ENCODE measurements around the gene AMFR.

The AMFR gene

GRCh38 chr16:56366945-56367344 is 58.4 kb downstream of the AMFR start:
- TF ChIP-seq CTCF (conservative IDR thresholded peaks at IDR 0.05; ENCODE audit: control insufficient read depth, insufficient read depth, low read depth, low read length) = no peak
- H3K4me3 ChIP-seq (ENCODE audit: control insufficient read depth, low read depth, low read length) = no peak overlapping the region
- no peak for DNase-seq (ENCODE audit: low read depth)

- DNase-seq (ENCODE audit: low read depth) = no peak
- no peak for TF ChIP-seq CTCF (conservative IDR thresholded peaks at IDR 0.05; ENCODE audit: control insufficient read depth, insufficient read depth, low read depth, low read length)
- no peak overlapping the region for H3K4me3 ChIP-seq (ENCODE audit: control insufficient read depth, low read depth, low read length)
These were observed 59.8 kb downstream of the AMFR start for GRCh38 chr16:56365552-56365951.

GRCh38 chr16:56364865-56365264 is 60.5 kb downstream of the AMFR start:
- TF ChIP-seq CTCF (conservative IDR thresholded peaks at IDR 0.05; ENCODE audit: control insufficient read depth, insufficient read depth, low read depth, low read length) = no peak
- no peak overlapping the region for H3K4me3 ChIP-seq (ENCODE audit: control insufficient read depth, low read depth, low read length)
- DNase-seq (ENCODE audit: low read depth) = no peak

- no peak for DNase-seq (ENCODE audit: low read depth)
- no peak for TF ChIP-seq CTCF (conservative IDR thresholded peaks at IDR 0.05; ENCODE audit: control insufficient read depth, insufficient read depth, low read depth, low read length)
- no peak overlapping the region for H3K4me3 ChIP-seq (ENCODE audit: control insufficient read depth, low read depth, low read length)
These were observed 61.4 kb downstream of the AMFR start for GRCh38 chr16:56363781-56364565.

GRCh38 chr16:56363181-56363716 is 62.1 kb downstream of the AMFR start:
- H3K4me3 ChIP-seq (ENCODE audit: control insufficient read depth, low read depth, low read length) = no peak overlapping the region
- TF ChIP-seq CTCF (conservative IDR thresholded peaks at IDR 0.05; ENCODE audit: control insufficient read depth, insufficient read depth, low read depth, low read length) = no peak
- no peak for DNase-seq (ENCODE audit: low read depth)

- no peak overlapping the region for H3K4me3 ChIP-seq (ENCODE audit: control insufficient read depth, low read depth, low read length)
- TF ChIP-seq CTCF (conservative IDR thresholded peaks at IDR 0.05; ENCODE audit: control insufficient read depth, insufficient read depth, low read depth, low read length) = no peak
- DNase-seq (ENCODE audit: low read depth) = no peak
These were observed 62.6 kb downstream of the AMFR start for GRCh38 chr16:56362706-56363105.

All from fibroblast of mammary gland (primary cell).